Omental fat pad (tissue), 4 donors: ENCODE measurements around the gene PIRT. TPM values are rescaled to one million over a fixed set of nuclear protein-coding genes. Genes with fewer than 3 reads are reported as not detected.

Experiments
- ATAC-seq: fragments of 150-250 bp; one replicate; pipeline ENCODE4 v1.9.1; 2016; ENCODE audit warnings: mild to moderate bottlenecking, moderate library complexity; ENCODE audit not compliant: low FRiP score
- DNase-seq: peaks from one replicate; pipeline ENCODE4 v3.0.0-alpha.2; 2019; ENCODE audit warnings: low spot score
- small RNA-seq: library from RNA; depleted of rRNA; stranded (forward); fragments of <200 nt; gene quantifications from one replicate; pipeline ENCODE3, GENCODE V24; 2016
- total RNA-seq, 4 donors: library from RNA; depleted of rRNA; stranded (reverse); fragments of >200 nt; gene quantifications; one replicate each; pipeline ENCODE4 v1.1.0, GENCODE V29; 2016
- TF ChIP-seq, protein P1 (sequence below), 3 donors: fragments of 450-650 bp; IDR thresholded peaks; one replicate each; pipeline ENCODE4 v1.5.1; 2016 to 2017; ENCODE audit warnings: antibody characterized with exemption in 3 of 3, mild to moderate bottlenecking in 3 of 3, moderate library complexity in 2 of 3

PIRT gene
- total RNA-seq, 4 donors from 2014 or later, result 0.09 TPM; not detected in 3

DNA sequence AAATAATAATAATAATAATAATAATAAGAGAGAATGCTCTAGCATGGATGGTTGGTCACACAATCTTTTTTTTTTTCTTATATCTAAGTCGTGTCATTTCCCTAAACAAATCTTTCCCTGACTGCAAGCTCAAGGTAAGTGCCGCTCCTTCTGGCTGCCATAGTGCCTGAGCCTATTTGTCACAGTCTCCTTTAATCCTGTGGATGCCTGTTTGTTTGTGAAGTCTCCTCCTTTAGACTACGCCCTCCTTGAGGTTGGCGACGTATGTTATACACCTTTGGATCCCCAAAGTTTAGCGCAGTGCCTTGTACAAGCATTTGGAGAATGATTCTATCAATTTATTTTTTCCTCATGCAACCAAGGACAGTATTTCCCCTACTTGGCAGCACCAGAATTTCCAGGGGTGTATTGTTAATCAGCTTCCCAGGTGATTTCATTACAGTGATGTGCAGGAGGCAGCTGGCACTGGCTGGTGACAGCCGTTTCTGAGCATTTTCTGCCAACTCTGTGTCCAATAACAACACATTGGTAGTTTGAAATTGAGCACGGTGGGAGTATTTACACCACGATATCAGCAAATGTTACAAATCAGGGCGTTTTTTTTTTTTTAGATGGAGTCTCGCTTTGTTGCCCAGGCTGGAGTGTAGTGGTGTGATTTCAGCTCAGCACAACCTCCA, 60.6 kb downstream of the PIRT start:
- TF ChIP-seq, protein P1, sequence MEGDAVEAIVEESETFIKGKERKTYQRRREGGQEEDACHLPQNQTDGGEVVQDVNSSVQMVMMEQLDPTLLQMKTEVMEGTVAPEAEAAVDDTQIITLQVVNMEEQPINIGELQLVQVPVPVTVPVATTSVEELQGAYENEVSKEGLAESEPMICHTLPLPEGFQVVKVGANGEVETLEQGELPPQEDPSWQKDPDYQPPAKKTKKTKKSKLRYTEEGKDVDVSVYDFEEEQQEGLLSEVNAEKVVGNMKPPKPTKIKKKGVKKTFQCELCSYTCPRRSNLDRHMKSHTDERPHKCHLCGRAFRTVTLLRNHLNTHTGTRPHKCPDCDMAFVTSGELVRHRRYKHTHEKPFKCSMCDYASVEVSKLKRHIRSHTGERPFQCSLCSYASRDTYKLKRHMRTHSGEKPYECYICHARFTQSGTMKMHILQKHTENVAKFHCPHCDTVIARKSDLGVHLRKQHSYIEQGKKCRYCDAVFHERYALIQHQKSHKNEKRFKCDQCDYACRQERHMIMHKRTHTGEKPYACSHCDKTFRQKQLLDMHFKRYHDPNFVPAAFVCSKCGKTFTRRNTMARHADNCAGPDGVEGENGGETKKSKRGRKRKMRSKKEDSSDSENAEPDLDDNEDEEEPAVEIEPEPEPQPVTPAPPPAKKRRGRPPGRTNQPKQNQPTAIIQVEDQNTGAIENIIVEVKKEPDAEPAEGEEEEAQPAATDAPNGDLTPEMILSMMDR (IDR thresholded peaks at IDR 0.05), result no peak
- DNase-seq, result no peak
- no peak for ATAC-seq

DNA sequence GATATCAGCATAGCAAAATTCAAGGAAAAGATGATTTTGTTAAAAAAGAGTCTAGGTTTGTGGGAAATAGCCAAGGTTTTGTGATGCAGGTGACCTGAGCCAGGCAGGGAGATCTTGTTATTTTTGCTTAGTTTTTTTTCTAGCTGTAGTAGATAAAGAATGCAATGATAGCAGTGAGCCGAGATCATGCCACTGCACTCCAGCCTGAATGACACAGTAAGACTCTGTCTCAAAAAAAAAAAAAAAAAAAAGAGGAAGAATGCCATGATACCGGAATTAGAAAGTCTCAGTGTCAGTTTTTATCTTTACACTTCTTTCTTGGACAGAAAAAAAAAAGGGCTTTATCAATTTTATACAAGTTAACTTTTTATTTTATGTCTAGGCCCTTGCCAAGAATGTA, 61.5 kb downstream of the PIRT start:
- TF ChIP-seq, protein P1 (IDR thresholded peaks at IDR 0.05), result no peak
- ATAC-seq (no peak), DNase-seq (no peak)

DNA sequence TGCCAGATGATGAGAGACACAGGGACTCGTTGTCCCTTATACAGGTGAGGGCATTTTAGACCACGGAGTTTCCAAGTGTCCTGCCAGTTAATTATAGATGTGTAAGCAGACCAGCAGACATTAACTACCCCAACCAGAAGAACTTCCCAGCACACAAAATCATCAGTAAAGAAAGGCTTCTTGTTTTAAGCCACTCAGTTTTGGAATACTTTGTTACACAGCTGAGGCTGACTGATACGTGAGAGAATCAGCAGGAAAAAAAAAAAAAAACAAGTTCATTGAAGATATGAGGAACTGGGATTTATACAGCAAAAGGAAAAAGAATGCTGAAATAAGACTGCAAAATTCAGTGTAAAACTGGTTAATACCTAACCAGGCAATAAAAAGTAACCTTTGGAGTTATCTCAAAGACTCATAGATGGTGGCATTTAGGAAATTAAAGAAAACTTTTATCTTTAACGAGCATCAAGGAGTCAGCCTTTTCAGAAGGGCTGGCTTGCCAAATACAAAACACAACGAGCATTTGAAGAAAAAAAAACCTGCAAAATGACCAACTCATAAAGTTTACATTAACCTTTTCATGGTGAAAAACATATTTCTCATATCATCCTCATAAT, 62.0 kb downstream of the PIRT start:
- DNase-seq (no peak), ATAC-seq (no peak)
- TF ChIP-seq, protein P1 (IDR thresholded peaks at IDR 0.05), result no peak

DNA sequence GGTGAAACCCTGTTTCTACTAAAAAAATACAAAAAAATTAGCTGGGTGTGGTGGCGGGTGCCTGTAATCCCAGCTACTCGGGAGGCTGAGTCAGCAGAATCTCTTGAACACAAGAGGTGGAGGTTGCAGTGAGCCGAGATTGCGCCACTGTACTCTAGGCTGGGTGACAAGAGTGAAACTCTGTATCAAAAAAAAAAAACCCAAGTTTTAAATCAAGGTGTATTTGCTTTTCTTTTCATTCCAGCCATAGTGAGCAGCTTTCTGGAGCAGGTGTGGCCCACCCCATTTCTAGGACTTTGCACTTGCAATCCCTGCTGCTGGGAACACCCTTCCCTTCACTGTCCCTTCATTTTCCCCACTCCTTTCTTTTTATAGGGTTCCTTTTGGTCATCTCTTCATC, 62.8 kb downstream of the PIRT start:
- no peak for DNase-seq
- TF ChIP-seq, protein P1 (IDR thresholded peaks at IDR 0.05), result no peak
- no peak for ATAC-seq

DNA sequence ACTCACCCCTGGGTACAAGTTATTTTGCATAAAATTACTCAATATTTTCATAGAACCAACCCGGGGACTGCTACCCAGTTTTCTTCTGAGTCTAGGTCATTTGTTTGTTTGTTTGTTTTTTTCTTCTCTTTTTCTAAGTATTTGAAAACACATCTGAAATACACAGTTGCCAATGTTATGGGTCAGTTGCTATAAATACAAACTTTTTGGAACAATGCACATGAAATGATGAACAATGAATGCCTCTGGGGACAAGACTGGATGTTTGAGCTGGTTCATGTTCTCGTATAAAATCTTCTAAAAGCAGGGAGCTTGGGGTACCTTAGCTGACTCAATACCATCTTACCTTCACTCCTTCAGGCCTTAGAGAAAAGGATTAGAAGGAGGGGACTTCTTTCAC, 64.5 kb downstream of the PIRT start:
- no peak for DNase-seq
- TF ChIP-seq, protein P1 (IDR thresholded peaks at IDR 0.05), result no peak
- ATAC-seq, result no peak

Small RNAs within 50 kb of the gene (small RNA-seq; reads per million reads assigned to genes)
- not detected for gene AC015908.2
- not detected for gene RNU6-1065P
- gene TMEM238L, result not detected

Other genes starting within 250 kb of the PIRT start
- 1 to 10 TPM; 2.3 to 2.8 (median 2.5) TPM for gene MYH3, start 180.8 kb downstream of the PIRT start, total RNA-seq
- 10 to 100 TPM; 18.0 to 35.4 (median 24.2) TPM for gene SCO1, start 140.6 kb downstream of the PIRT start, total RNA-seq
- 10 to 100 TPM in 1 of 4 donors, 1 to 10 TPM in 3; 7.7 to 12.5 (median 9.7) TPM for gene ADPRM, start 140.5 kb downstream of the PIRT start, total RNA-seq
- gene TMEM220, start 108.1 kb downstream of the PIRT start, total RNA-seq, result 10 to 100 TPM in 3 of 4 donors, 1 to 10 TPM in 1; 7.8 to 17.4 (median 13.4) TPM
- not detected for gene TMEM238L, start 34.0 kb downstream of the PIRT start, total RNA-seq